Loucy (cell line): ENCODE measurements around the gene PCSK5.

Source experiments
- H2AFZ ChIP-seq: fragments of 200-600 bp; sonication (generic); 2 replicates; pipeline ENCODE4 v1.6.0; 2016; ENCODE audit warnings: antibody characterized with exemption, mild to moderate bottlenecking, low read length, moderate library complexity
- H3F3A ChIP-seq: fragments of 200-600 bp; 2 replicates; pipeline ENCODE4 v1.6.0; 2016; ENCODE audit warnings: antibody characterized with exemption, low read depth, mild to moderate bottlenecking
- H3K27me3 ChIP-seq: fragments of 200-600 bp; sonication (generic); 2 replicates; pipeline ENCODE4 v1.6.1; 2014; ENCODE audit warnings: low read length, mild to moderate bottlenecking; ENCODE audit not compliant: insufficient read depth, poor library complexity, severe bottlenecking
- H3K36me3 ChIP-seq: fragments of 200-600 bp; sonication (generic); 2 replicates; pipeline ENCODE4 v1.6.1; 2016; ENCODE audit warnings: low read length; ENCODE audit not compliant: insufficient read depth
- H3K4me1 ChIP-seq: fragments of 200-600 bp; sonication (generic); 2 replicates; pipeline ENCODE4 v1.5.1; 2014; ENCODE audit warnings: low read length, mild to moderate bottlenecking; ENCODE audit not compliant: insufficient read depth, poor library complexity, severe bottlenecking
- H3K4me2 ChIP-seq: fragments of 200-600 bp; sonication (generic); 2 replicates; pipeline ENCODE4 v1.6.0; 2014; ENCODE audit warnings: antibody characterized with exemption, low read length, low read depth, mild to moderate bottlenecking; ENCODE audit not compliant: poor library complexity, severe bottlenecking
- H3K4me3 ChIP-seq: fragments of 200-600 bp; sonication (generic); 2 replicates; pipeline ENCODE4 v1.5.1; 2014; ENCODE audit warnings: low read length, mild to moderate bottlenecking, mixed read lengths; ENCODE audit not compliant: poor library complexity, severe bottlenecking
- H3K79me2 ChIP-seq: fragments of 200-600 bp; sonication (generic); 2 replicates; pipeline ENCODE4 v1.6.1; 2014; ENCODE audit warnings: low read length; ENCODE audit not compliant: insufficient read depth
- H3K9ac ChIP-seq: fragments of 200-600 bp; sonication (generic); 2 replicates; pipeline ENCODE4 v1.6.0; 2014; ENCODE audit warnings: mild to moderate bottlenecking, low read depth, low read length, moderate library complexity; ENCODE audit not compliant: poor library complexity, severe bottlenecking
- H3K9me2 ChIP-seq: fragments of 200-600 bp; sonication (generic); replicated peaks from 2 replicates; pipeline ENCODE4 v1.6.1; 2016; ENCODE audit warnings: low read depth, low read length, mixed read lengths
- H3K9me3 ChIP-seq: fragments of 200-600 bp; sonication (generic); 2 replicates; pipeline ENCODE4 v1.6.1; 2014; ENCODE audit warnings: mild to moderate bottlenecking, antibody characterized with exemption, low read length, low read depth; ENCODE audit not compliant: insufficient read depth
- H4K20me1 ChIP-seq: fragments of 200-600 bp; sonication (generic); 2 replicates; pipeline ENCODE4 v1.6.0; 2014; ENCODE audit warnings: antibody characterized with exemption, low read length, mild to moderate bottlenecking; ENCODE audit not compliant: insufficient read depth, poor library complexity, severe bottlenecking
- CTCF ChIP-seq: fragments of 200-600 bp; sonication (generic); conservative IDR thresholded peaks from 2 replicates; pipeline ENCODE4 v1.5.1; 2014; ENCODE audit warnings: mild to moderate bottlenecking, antibody characterized with exemption, low read length
- EZH2phosphoT487 ChIP-seq: fragments of 200-600 bp; IDR thresholded peaks from 2 replicates; pipeline ENCODE4 v1.6.1; 2018; ENCODE audit warnings: antibody characterized with exemption, mild to moderate bottlenecking, moderate library complexity, borderline replicate concordance

The PCSK5 gene

GRCh38 chr9:75976549-75976948 lies 86.1 kb downstream of the PCSK5 start:
- Histone ChIP-seq H3K9me2 (no peaks in the 10 kb centered on the region), H4K20me1 (no peaks in the 10 kb centered on the region), H3K9me3 (no peaks in the 10 kb centered on the region), H3K36me3 (no peaks in the 10 kb centered on the region), H3K27me3 (no peaks in the 10 kb centered on the region), H3K79me2 (no peaks in the 10 kb centered on the region), H3F3A (no peaks in the 10 kb centered on the region), H2AFZ (no peak overlapping the region), H3K4me3 (no peak overlapping the region), H3K4me1 (no peaks in the 10 kb centered on the region), H3K4me2 (no peak overlapping the region), H3K9ac (no peak overlapping the region)
- no peak for TF ChIP-seq CTCF
- TF ChIP-seq EZH2phosphoT487 = no peak

GRCh38 chr9:75979362-75979761 lies 88.9 kb downstream of the PCSK5 start:
- no peaks in the 10 kb centered on the region for H3K36me3 ChIP-seq
- no peaks in the 10 kb centered on the region for H3K79me2 ChIP-seq
- TF ChIP-seq EZH2phosphoT487 = no peak
- TF ChIP-seq CTCF = peak; percentile 69
- H3K4me2 ChIP-seq = no peak overlapping the region
- no peaks in the 10 kb centered on the region for H4K20me1 ChIP-seq
- H3K4me1 ChIP-seq = no peaks in the 10 kb centered on the region
- no peaks in the 10 kb centered on the region for H3F3A ChIP-seq
- H3K4me3 ChIP-seq = no peak overlapping the region
- no peaks in the 10 kb centered on the region for H3K9me2 ChIP-seq
- H3K27me3 ChIP-seq = no peaks in the 10 kb centered on the region
- H2AFZ ChIP-seq = no peak overlapping the region
- H3K9ac ChIP-seq = no peak overlapping the region
- H3K9me3 ChIP-seq = no peaks in the 10 kb centered on the region

- H3K9me3 ChIP-seq = no peaks in the 10 kb centered on the region
- no peaks in the 10 kb centered on the region for H3K9me2 ChIP-seq
- no peaks in the 10 kb centered on the region for H3K36me3 ChIP-seq
- H3K9ac ChIP-seq = no peak overlapping the region
- H4K20me1 ChIP-seq = no peaks in the 10 kb centered on the region
- no peaks in the 10 kb centered on the region for H3K27me3 ChIP-seq
- TF ChIP-seq EZH2phosphoT487 (no peak), CTCF (no peak)
- H3F3A ChIP-seq = no peaks in the 10 kb centered on the region
- H3K4me3 ChIP-seq = no peak overlapping the region
- H2AFZ ChIP-seq = no peak overlapping the region
- H3K79me2 ChIP-seq = no peaks in the 10 kb centered on the region
- H3K4me1 ChIP-seq = no peaks in the 10 kb centered on the region
- no peak overlapping the region for H3K4me2 ChIP-seq
Observed at GRCh38 chr9:75983319-75984045, 93.0 kb downstream of the PCSK5 start.
